ENCODE results near the gene MCTP1.

DNA sequence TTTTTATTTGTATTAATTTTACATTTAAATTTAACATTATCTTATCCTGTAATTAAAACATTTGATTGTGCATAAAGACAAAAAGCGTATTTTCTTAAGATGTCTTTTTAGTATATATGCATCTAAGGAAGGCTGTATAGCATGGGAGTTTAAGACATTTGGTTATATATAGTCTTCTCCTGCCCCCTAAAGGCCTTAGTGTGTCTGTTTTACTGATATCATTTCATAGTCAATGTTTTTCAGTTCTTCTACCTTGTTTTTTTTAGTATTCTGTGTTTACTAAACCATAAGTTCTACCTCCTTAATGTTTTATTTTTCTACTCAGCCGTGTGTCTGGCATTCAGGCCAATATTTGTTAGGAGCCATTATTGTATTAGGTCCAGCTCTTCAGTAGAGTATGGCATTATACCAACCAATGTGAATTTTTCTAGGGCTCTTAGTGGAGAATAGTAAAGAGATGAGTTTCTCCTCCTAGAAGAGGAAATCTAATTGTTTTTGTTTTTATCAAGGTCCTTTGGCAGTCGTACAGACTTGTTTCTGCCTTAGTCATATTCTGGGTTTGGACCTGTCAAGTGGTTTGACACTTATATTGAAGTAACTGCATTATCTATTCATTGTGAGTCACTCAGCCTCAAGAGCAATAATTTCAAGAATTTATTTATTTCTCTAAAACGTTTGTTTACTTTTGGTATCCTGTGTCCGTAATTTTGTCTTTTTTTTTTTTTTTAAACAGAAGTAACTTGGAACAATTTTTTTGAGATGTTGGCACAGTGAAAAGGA, 591.7 kb downstream of the MCTP1 start:
- TF ChIP-seq EGR1 (IDR thresholded peaks at IDR 0.05): no peak
- TF ChIP-seq ZBTB7A (IDR thresholded peaks at IDR 0.05; ENCODE audit: low read depth): no peak
- TF ChIP-seq EP300 (IDR thresholded peaks at IDR 0.05; ENCODE audit: borderline replicate concordance): no peak
- no peak for TF ChIP-seq REST (IDR thresholded peaks at IDR 0.05; ENCODE audit: low read depth)
- TF ChIP-seq YY1 (IDR thresholded peaks at IDR 0.05; ENCODE audit: low read depth): no peak
